NCI-H510A treated with DMSO at 0.1 percent for 48 hours (cell line): ENCODE results near the gene ITPRID2.

Source experiments
- DNase-seq: peaks from one replicate; lab custom pipeline; 2025; lab: John Stamatoyannopoulos, UW

The ITPRID2 gene

GRCh38 chr2:181891258-181891965, at the start of gene ITPRID2:
Gene ITPRID2 (plus strand): TSS chr2:181891730. CDS start chr2:181892067, 337 bp downstream.
- DNase-seq = peak; percentile 96

DNA sequence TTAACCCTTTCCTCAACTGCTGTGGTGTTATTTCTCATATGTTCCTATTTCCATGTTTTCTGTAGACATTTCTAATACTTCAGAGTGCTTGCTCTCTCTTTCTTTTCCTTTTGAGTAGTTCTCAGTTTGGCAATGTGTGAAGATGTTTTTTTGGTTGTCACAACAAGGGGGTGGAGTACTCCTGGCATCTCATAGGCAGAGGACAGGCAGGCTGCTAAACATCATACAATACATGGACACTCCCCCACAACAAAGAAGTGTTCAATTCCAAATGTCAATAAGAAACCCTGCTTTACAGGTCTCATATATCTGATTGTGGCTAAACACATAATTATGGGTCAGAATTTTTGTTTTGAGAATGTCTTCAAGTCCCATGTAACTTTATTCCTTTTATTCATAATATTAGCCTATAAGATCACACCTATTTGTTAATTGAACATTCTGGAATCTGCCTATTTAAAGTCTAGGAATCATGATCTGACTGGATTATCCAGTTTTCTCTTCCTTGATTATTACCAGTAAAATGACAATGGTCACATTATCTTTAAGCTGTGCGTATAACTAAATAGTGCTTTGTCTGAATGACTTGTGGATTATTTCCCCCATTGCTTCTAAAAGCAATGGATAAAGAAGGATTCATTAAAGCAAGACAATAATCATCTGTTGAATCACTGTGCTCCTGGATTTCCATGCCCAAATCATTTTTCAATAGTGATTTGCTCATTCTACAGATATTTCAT, 46.8 kb upstream of the ITPRID2 start:
- no peak for DNase-seq

DNA sequence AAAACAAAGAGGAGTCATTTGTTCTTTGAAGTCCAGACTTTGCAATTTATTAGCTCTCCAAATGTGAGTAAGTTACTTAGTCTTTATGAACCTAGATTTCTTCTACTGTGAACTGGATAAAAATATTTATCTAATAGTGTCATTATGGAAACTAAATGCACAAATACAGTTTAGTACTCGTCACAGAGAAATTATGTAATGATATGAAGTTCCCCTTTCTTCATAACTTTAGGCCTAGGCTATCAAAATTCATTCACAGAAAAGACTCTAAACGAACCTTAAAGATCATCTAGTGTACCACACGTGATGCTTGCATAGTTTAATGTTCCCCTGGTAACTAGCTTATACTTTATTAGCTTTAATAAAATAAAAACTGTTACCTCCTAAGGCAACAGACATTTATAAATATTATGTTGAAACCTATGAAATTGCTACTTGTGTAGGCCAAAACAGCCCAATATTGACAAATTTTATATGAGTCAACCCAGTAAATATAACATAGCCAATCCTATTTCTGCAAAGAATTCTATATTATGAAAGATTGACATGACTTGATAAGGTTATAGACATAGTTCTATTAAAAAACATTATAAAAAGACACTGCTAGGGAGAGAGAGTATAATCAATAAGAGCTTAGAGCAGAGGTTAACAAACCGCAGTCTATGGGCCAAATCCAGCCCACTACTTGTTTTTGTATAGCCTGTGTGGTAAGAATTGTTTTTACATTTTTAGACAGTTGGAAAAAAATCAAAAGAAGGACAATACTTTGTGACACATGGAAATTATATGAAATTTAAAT, 44.9 kb upstream of the ITPRID2 start:
- DNase-seq = no peak

GRCh38 chr2:181847198-181847556, 44.4 kb upstream of the ITPRID2 start:
- DNase-seq = no peak

GRCh38 chr2:181847702-181848101, 43.8 kb upstream of the ITPRID2 start:
- DNase-seq = no peak

DNA sequence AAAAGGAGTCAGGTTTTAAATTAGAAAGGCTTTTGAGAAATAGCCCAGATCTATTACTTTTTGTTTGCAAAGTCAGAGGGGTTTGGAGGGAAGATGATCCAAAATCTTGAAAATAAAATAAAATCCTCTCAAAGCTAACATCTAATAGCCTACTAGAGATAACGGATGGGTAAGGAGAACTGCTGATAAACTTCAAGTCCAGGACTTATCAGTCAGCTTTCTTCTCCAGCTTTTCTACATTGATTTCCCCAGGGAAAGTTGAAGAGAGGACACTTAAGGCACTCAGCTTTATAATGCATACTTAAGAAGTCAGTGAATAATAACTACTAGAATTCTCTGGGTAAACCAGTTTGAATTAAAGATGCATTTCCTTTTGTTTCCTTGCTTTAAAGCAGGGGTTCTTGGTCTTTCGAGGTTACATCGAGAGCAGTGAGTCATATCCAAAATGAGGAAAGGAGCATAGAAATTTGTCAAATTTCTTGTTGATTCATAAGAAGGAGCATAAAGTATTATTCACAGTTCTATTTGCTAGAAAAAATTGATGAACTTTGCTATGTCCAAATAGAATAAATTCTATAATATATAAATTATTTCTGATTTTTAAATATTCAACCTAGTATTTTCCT, 43.2 kb upstream of the ITPRID2 start:
- no peak for DNase-seq

- no peak for DNase-seq
Observed at GRCh38 chr2:181849601-181850000, 41.9 kb upstream of the ITPRID2 start.

DNA sequence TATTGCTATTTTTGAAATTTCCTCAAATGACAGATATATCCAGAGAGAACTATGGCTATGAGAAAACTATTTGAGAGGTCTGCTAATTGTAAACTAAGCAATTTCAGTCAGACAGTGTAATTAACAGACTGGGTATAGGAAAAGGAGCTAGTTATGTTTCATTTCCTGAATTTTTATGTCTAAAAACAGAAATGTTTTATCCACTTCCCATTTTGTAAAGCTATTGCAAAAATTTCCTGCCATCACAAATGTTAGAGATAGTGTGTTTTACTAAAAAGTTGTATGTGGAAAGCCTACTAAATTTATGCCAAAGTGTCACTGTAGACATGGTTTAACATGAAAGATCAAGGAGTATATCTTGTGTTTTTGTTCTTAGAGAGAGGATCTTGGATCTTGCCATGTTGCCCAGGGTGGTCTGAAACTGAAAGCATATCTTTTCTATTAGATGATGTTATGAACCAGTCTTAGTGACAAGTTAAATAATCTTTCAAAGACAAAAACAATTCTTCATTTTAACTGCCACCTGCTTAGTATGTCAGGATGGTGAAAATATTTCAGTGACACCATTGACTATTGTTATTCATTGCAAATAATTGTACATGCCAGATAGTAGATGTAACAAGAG, 40.5 kb upstream of the ITPRID2 start:
- no peak for DNase-seq

GRCh38 chr2:181851726-181852125, 39.8 kb upstream of the ITPRID2 start:
- no peak for DNase-seq

- DNase-seq = peak; percentile 15
Observed at GRCh38 chr2:181853696-181854095, 37.8 kb upstream of the ITPRID2 start.

- DNase-seq = no peak
Observed at GRCh38 chr2:181857483-181857882, 34.0 kb upstream of the ITPRID2 start.

- no peak for DNase-seq
Observed at GRCh38 chr2:181858600-181858999, 32.9 kb upstream of the ITPRID2 start.

- DNase-seq = no peak
Observed at GRCh38 chr2:181859123-181859522, 32.4 kb upstream of the ITPRID2 start.

- no peak for DNase-seq
Observed at GRCh38 chr2:181859803-181860202, 31.7 kb upstream of the ITPRID2 start.

DNA sequence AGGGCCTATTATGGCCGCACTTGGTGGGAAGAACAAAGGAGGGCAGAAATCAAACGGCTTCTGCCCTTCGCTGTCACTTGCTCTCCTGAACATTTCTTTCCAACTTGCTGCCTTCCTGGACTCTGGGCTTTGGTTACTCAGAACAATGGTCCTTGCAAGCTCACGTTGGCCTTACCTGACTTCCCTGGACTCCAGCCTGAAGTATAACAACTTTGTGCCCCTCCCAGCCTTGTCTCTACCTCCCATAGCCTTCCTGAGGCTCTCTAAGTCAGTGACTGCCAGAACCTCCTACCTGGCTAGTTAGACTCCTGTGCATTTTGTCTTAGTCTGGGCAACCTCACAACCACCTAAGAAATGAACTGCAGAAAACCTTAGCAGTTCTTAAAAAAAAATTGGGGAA, 30.2 kb upstream of the ITPRID2 start:
- DNase-seq = no peak

DNA sequence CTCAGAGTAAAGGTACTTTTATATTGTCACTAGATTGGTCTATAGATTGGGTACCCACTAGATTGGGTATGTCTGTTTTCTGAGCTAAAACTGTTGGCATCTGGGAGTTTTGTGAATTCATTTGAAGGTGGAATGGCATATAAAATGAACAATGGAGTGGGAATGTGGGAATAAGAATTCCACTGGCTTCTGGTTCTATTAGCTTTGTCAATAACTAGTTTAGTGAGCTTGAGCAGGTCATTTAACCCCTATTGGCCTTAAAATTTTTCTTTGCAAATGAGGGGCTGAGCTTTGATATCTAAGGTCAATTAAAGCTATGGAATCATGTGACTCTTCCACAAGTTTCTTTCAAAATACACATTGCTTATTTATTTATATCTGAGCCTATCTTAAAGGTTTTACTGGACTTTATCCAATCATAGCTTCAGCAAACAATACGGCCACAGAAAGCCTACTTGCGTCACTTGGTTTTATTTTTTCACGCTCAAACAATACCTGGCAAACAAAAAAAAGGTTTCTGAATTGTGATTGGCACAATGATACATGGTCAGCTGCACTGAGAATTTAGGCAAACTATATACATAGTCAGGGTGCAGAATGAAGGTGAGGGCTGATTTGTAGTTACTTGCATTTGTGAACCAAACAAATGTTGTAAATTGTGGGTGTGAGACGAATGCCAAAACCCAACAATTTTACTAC, 28.8 kb upstream of the ITPRID2 start:
- DNase-seq = no peak

GRCh38 chr2:181872178-181872577, 19.4 kb upstream of the ITPRID2 start:
- no peak for DNase-seq

DNA sequence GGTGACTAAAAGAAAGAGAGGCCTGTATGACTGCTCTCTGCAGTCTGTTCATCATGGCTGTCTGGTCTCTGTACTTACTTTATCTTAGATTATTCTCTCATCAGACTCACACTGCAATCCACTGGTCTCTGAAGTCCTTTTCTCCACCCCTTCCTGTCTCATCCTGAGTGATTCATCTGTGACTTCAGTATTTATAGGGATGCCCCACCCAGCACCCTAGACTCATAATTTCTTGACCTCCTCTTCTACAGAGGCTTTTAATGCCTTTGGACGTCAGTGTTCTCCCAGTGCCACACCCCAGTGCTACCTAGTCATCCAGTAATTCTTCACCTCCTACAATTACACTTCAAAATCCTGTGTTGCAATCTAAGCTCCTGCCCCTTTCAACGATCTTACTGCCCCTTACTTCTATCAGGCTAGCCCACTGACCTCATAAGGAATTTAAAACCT, 14.9 kb upstream of the ITPRID2 start:
- DNase-seq = no peak

GRCh38 chr2:181877181-181877664, 14.3 kb upstream of the ITPRID2 start:
- DNase-seq = no peak

GRCh38 chr2:181878448-181878847, 13.1 kb upstream of the ITPRID2 start:
- DNase-seq = no peak

- no peak for DNase-seq
Observed at GRCh38 chr2:181879295-181879694, 12.2 kb upstream of the ITPRID2 start.
